Panc1 (cell line): ENCODE measurements around the gene LGI4. TPM values are rescaled to one million over a fixed set of nuclear protein-coding genes. Genes with fewer than 3 reads are reported as not detected.
"Not testable (repeated sequence)": the region's sequence is repeated elsewhere in the genome, so short reads cannot be mapped to it uniquely, and the experiment has no call there.

ENCODE experiments used
- ATAC-seq: fragments of 200-7000 bp; cut with Tn5 transposase; 2 replicates; pipeline ENCODE4 v1.9.1; 2020; ENCODE audit warnings: mild to moderate bottlenecking, moderate library complexity
- BruUV-seq: library from RNA; stranded (reverse); fragments of 400-500 nt; replicated peaks from 2 replicates; lab custom pipeline; 2021; lab: Mats Ljungman, UMichigan
- CTCF ChIA-PET: fragments of 300-600 bp; sonication (Branson Sonifier 250); formaldehyde crosslinking; loops from one replicate; lab custom pipeline; 2022; ENCODE audit warnings: antibody characterized with exemption; lab: Charles Lee
- POLR2A ChIA-PET: fragments of 300-600 bp; sonication (Branson Sonifier 250); formaldehyde crosslinking; loops from one replicate; lab custom pipeline; 2022; ENCODE audit warnings: antibody characterized with exemption; lab: Charles Lee
- DNase-seq: peaks from one replicate; pipeline ENCODE4 v3.0.0-alpha.2; 2010; ENCODE audit warnings: low read depth, low spot score
- H3K27ac ChIP-seq: 2 replicates; pipeline ENCODE4 v1.5.1; 2011; ENCODE audit warnings: mild to moderate bottlenecking, low read length, inconsistent platforms
- H3K27me3 ChIP-seq: fragments of 200-500 bp; sonication (Bioruptor generic); 2 replicates; pipeline ENCODE4 v1.6.0; 2014; ENCODE audit warnings: low read length, inconsistent platforms; ENCODE audit not compliant: control insufficient read depth, insufficient read depth
- H3K36me3 ChIP-seq: fragments of 200-500 bp; sonication (Bioruptor generic); 2 replicates; pipeline ENCODE4 v1.5.1; 2014; ENCODE audit warnings: inconsistent platforms, mild to moderate bottlenecking, low read length, moderate library complexity; ENCODE audit not compliant: control insufficient read depth, insufficient read depth
- H3K4me1 ChIP-seq: 2 replicates; pipeline ENCODE4 v1.5.1; 2011; ENCODE audit warnings: inconsistent platforms, mild to moderate bottlenecking, low read length, moderate library complexity; ENCODE audit not compliant: control insufficient read depth, insufficient read depth
- H3K4me3 ChIP-seq, 2 experiments: 2 replicates each; pipeline ENCODE4 v1.5.1; 2011 to 2012; ENCODE audit warnings: low read depth in 2 of 2, low read length in 2 of 2, mild to moderate bottlenecking in 2 of 2, inconsistent platforms in 1 of 2, moderate library complexity in 1 of 2
- H3K9me3 ChIP-seq: fragments of 200-500 bp; sonication (Bioruptor generic); 2 replicates; pipeline ENCODE4 v1.5.1; 2014; ENCODE audit warnings: low read depth, mild to moderate bottlenecking, inconsistent platforms, low read length, moderate library complexity; ENCODE audit not compliant: control insufficient read depth, insufficient read depth
- POLR2AphosphoS5 ChIP-seq: IDR thresholded peaks from 2 replicates; pipeline ENCODE4 v1.6.1; 2012; ENCODE audit warnings: mild to moderate bottlenecking, low read depth, low read length, moderate library complexity
- REST ChIP-seq, 2 experiments: IDR thresholded peaks; 2 replicates each; pipeline ENCODE4 v1.6.1; 2011 to 2012; ENCODE audit warnings: low read depth in 2 of 2, control low read depth in 1 of 2, low read length in 1 of 2, mild to moderate bottlenecking in 1 of 2, moderate library complexity in 1 of 2; ENCODE audit not compliant: insufficient read depth in 1 of 2
- SIN3A ChIP-seq: IDR thresholded peaks from 2 replicates; pipeline ENCODE4 v1.6.1; 2012; ENCODE audit warnings: low read depth, mild to moderate bottlenecking, low read length, moderate library complexity, borderline replicate concordance; ENCODE audit not compliant: insufficient read depth
- TCF7L2 ChIP-seq: IDR thresholded peaks from 2 replicates; pipeline ENCODE4 v1.6.1; 2011; ENCODE audit warnings: mild to moderate bottlenecking, low read depth, low read length, inconsistent platforms
- in situ Hi-C: cut with HindIII; loops from 2 replicates; pipeline ENCODE4 v1.10.0; 2016; ENCODE audit warnings: low sequenced_read_pairs, low pct_unique_long_range_greater_than_20kb
- intact Hi-C: fragments of 100-400 bp; cut with micrococcal nuclease; formaldehyde crosslinking; loops from one replicate; pipeline ENCODE4 v1.10.0; 2022; ENCODE audit not compliant: unreplicated experiment
- total RNA-seq: library from RNA; stranded (reverse); gene quantifications from one replicate; pipeline ENCODE4 v1.2.1, GENCODE V29; 2021; ENCODE audit not compliant: unreplicated experiment
- TF ChIP-seq, protein P1 (sequence below): fragments of 450-650 bp; IDR thresholded peaks from 2 replicates; pipeline ENCODE4 v1.5.1; 2017; ENCODE audit warnings: mild to moderate bottlenecking

Gene LGI4
- total RNA-seq, 1 experiment from 2014 or later, result 0.18 TPM

DNA sequence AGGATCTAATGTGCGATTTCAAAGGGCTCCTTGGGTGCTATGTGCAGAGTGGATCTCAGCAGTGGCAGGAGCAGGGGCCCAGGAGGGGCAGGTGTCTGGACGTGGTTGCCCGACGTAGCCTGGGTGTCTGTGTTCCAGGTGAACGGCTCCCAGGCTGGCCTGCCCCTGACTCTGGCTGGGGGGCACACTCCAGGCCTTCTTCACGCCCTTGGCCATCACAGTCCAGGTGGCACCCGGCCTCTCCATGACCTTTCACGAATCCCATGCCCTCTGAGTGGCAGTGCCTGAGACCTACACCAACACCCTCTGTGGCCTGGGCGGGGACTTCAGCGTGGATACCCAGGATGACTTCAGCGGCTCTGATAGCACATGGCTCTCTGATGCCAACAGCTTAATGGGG is 30.5 kb downstream of the LGI4 start:
- no peak overlapping the region for H3K4me3 ChIP-seq
- no peaks in the 10 kb centered on the region for H3K36me3 ChIP-seq
- no peaks in the 10 kb centered on the region for H3K4me1 ChIP-seq
- no peaks in the 10 kb centered on the region for H3K27me3 ChIP-seq
- no peak overlapping the region for H3K27ac ChIP-seq
- ATAC-seq (no peak), DNase-seq (no peak)
- TF ChIP-seq REST (IDR thresholded peaks at IDR 0.05; ENCODE audit: insufficient read depth in 1 of 2, low read depth in 2 of 2, low read length in 1 of 2) (no peak), TCF7L2 (no peak), SIN3A (no peak), POLR2AphosphoS5 (no peak)
- TF ChIP-seq, protein P1, sequence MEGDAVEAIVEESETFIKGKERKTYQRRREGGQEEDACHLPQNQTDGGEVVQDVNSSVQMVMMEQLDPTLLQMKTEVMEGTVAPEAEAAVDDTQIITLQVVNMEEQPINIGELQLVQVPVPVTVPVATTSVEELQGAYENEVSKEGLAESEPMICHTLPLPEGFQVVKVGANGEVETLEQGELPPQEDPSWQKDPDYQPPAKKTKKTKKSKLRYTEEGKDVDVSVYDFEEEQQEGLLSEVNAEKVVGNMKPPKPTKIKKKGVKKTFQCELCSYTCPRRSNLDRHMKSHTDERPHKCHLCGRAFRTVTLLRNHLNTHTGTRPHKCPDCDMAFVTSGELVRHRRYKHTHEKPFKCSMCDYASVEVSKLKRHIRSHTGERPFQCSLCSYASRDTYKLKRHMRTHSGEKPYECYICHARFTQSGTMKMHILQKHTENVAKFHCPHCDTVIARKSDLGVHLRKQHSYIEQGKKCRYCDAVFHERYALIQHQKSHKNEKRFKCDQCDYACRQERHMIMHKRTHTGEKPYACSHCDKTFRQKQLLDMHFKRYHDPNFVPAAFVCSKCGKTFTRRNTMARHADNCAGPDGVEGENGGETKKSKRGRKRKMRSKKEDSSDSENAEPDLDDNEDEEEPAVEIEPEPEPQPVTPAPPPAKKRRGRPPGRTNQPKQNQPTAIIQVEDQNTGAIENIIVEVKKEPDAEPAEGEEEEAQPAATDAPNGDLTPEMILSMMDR, result no peak
- ChIA-PET POLR2A (no interaction called here), CTCF (no interaction called here)
- in situ Hi-C loops, result no loop called here
- intact Hi-C loops, result no loop called here
- no peaks in the 10 kb centered on the region for H3K9me3 ChIP-seq
- BruUV-seq, result no TSS peak

GRCh38 chr19:35103614-35104013 is 31.2 kb downstream of the LGI4 start:
- H3K4me1 ChIP-seq, DNase-seq, CTCF ChIA-PET, H3K4me3 ChIP-seq, H3K27ac ChIP-seq, intact Hi-C loops, H3K27me3 ChIP-seq, BruUV-seq, ATAC-seq, H3K9me3 ChIP-seq, POLR2A ChIA-PET, H3K36me3 ChIP-seq, in situ Hi-C loops: not testable (repeated sequence)

- H3K27me3 ChIP-seq, H3K4me3 ChIP-seq, BruUV-seq, POLR2A ChIA-PET, H3K9me3 ChIP-seq, intact Hi-C loops, in situ Hi-C loops, H3K27ac ChIP-seq, DNase-seq, H3K36me3 ChIP-seq, H3K4me1 ChIP-seq, ATAC-seq: not testable (repeated sequence)
- CTCF ChIA-PET, result interaction anchor here (1.0 kb wide), 1 partner anchor 34 kb away, joined by 3 read pairs; no protein-coding TSS in a partner anchor
Observed at GRCh38 chr19:35101949-35102348, 32.9 kb downstream of the LGI4 start.
